Raji (cell line): ENCODE data around the gene MED16.

Source experiments
- POLR2A ChIP-seq: IDR thresholded peaks from 2 replicates; pipeline ENCODE4 v1.6.1; 2011; ENCODE audit warnings: low read depth, low read length, control low read depth; ENCODE audit not compliant: insufficient read depth

Gene MED16

GRCh38 chr19:932648-933552, 39.9 kb upstream of the MED16 start:
- TF ChIP-seq POLR2A = no peak

DNA sequence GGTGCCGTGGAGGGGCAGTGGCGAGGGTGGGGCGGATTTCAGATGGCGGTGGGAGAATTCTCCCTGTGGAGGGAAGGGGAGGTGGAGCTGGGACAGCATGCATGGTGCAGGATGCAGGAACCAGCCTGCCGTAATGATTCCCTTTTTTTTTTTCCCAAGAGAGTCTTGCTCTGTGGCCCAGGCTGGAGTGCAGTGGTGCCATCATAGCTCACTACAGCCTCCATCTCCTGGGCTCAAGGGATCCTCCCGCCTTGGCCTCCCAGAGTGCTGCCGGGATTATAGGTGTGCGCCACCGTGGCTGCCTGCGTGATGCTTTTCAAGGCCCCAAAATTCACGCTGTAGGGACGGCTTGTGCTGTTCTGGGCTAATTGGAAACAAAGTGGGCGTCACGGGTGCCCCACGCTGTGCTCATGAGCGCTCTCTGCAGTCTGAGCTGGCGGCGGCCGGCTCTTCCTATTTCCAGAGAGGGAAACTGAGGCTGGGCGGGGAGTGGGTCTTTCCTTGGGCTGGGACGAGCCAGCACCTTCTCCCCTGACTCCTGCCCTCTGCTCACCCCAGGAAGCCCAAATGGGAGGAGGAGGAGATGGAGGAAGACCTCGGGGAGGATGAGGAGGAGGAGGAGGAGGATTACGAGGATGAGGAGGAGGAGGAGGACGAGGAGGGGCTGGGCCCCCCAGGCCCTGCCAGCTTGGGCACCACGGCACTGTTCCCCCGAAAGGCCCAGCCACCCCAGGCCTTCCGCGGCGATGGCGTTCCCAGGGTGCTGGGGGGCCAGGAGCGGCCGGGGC, 39.1 kb upstream of the MED16 start:
- no peak for TF ChIP-seq POLR2A

GRCh38 chr19:929891-930258, 36.9 kb upstream of the MED16 start:
- no peak for TF ChIP-seq POLR2A

DNA sequence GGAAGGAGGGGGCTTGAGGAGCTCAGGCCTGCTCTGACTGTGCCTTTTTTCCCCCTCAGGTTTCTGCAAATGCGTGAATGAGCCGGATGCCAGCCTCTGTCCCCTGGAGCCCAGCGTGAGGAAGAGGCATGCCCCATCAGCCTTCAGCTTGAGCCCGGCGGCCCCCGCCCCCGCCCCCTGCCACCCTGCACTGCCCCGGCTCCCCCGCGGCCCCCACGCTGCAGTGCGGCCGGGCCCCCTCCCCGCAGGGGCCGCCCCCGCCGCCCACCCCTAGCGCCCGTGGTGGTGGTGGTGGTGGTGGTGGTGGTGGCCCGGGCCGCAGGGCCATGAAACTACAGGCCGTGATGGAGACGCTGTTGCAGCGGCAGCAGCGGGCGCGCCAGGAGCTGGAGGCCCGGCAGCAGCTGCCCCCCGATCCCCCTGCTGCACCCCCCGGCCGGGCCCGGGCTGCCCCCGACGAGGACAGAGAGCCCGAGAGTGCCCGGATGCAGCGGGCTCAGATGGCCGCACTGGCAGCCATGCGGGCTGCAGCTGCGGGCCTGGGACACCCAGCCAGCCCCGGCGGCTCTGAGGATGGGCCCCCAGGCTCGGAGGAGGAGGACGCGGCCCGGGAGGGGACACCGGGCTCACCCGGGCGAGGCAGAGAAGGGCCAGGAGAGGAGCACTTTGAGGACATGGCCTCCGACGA, 36.4 kb upstream of the MED16 start:
- TF ChIP-seq POLR2A = no peak

DNA sequence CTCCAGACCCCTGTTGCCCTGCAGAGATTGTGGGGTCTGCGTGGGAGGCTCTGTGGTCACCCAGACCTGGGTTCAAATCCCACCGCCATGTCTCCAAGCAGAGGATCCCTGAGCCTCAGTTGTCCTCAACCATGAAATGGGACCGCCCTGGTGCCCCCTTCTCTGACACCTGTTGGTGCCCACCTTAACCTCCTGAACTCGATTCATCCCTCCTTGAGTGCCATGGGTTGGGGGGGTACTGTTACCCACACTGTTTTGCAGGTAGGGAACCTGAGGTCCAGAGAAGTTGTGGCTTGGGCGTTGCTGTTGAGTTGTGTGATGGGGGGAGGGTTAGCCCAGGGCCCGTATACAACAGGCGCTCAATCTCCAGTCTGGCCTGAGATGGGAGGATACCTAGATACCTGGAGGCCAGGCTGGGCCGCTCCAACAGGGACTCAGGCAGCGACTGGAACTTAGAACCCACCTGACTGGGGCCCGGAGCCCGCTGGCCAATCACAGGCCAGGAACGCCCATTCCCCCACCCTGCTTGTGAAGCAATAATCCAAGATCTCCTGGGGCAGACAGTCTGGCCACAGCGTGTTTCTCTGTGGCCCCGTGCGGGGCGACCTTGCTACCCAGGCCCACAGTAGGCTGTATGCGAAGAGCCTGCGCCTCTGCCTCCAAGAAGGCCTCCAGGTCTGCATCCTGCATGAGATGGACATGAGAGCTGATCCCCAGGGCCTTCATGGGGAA, 35.6 kb upstream of the MED16 start:
- no peak for TF ChIP-seq POLR2A

GRCh38 chr19:927780-928401, 34.9 kb upstream of the MED16 start:
- TF ChIP-seq POLR2A = no peak

- no peak for TF ChIP-seq POLR2A
Observed at GRCh38 chr19:927351-927779, 34.4 kb upstream of the MED16 start.

DNA sequence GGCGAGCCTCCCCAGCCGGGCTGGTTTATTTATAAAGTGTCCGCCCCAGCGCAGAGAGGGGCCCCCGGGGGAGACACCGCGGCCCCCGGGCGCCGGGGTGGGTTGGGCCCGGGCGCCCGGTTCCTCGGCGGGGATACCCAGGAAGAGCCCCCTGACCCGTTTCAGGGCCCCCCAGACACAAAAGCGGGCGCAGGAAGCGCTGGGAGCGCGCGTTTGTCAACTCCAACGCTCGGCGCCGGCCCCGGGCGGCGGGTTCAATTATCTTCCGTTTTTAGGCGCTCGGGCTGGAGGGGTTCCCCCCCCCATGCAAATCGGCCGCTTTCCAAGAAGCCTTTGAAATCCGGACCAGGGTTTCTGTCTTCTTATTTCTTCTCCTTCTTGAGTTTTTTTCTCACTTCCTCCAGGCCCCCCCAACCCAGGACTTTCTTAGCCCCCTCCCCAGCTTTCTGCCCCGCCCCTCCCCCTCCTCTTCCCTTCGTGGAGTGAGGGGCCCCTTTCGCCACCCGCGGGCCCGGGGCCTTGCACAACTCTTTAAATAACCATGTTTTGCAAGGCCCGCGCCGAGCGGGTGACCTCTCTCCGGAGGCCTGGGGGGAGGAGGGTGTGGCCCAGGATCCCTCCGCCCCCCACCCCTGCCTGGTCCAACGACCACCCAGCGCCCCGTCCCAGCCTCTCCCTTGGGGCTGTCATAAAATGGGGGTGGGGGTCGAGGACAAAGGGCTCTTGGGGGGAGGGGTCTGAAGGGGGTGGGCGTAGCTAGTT, 33.8 kb upstream of the MED16 start:
- no peak for TF ChIP-seq POLR2A

DNA sequence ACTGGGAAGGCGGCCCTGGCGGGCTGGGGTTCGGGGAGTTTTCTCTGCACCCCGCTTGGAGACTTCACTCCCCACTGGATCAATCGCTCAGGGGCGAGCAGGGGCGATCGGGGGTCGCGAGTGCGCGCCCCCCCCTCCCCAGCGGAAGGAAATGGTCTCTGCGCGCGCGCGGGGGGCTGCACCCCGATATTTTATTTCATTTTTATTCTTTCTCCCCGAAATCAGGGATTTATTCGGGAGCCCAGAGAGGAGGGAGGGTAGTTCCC, 33.3 kb upstream of the MED16 start:
- peak; percentile 2; the same call in 1 of the 2 replicates for TF ChIP-seq POLR2A

- 0 out of 2 replicates have a peak, but pooled peaks have one; percentile 19 for TF ChIP-seq POLR2A
Observed at GRCh38 chr19:925526-926322, 32.7 kb upstream of the MED16 start, which contains the start of gene ARID3A. ARID3A (plus strand) TSS chr19:926035; CDS start chr19:929529, 3,494 bp downstream.

DNA sequence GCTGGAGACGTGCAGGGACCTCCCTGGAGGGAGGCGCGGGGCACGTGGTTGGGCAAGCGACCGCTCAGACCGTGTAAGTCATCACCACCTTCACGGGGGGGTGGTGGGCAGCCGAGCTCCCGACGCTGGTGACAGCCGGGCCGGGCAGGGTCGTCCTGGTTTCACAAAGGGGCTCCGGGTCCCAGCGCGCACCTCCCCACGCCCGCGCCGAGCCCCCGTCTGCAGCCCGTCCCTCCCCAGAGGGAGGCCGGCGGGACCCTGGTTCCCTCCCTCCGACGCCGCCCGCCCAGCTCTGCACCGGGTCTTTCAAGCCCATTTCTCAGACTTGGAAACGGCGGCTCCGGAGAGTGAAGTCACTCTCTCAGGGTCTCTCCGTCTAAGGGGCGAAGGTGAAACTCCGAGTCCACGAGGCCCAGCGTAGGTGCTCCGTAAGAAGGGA, 32.1 kb upstream of the MED16 start:
- peak; percentile 41 for TF ChIP-seq POLR2A

DNA sequence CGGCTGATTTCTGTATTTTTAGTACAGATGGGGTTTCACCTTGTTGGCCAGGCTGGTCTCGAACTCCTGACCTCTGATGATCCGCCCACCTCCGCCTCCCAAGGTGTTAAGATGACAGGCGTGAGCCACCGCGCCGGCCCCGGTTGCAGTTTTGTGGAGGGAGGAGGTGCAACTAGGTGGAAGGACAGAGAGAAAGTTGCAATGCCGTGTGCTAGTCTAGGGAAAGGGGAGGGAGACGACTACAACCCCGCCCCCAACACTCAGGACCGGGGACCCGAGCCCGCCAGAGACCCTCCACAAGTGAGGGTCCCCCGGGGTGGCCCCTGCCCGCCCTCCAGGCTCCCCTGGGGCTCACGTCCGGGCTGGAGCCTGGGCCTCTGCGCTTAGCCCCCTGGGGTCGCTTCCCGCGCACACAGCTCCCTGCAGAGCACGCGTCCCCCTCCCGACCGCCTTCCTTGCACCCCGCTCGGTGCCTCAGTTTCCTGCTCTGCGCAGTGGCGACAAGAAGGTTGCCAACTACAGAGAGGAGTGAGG, 31.6 kb upstream of the MED16 start:
- no peak for TF ChIP-seq POLR2A
